ENCODE results near the gene NISCH. TPM values are rescaled to one million over a fixed set of nuclear protein-coding genes. Genes with fewer than 3 reads are reported as not detected.

NISCH gene
- total RNA-seq, 1 experiment from 2014 or later: 85.0 TPM

DNA sequence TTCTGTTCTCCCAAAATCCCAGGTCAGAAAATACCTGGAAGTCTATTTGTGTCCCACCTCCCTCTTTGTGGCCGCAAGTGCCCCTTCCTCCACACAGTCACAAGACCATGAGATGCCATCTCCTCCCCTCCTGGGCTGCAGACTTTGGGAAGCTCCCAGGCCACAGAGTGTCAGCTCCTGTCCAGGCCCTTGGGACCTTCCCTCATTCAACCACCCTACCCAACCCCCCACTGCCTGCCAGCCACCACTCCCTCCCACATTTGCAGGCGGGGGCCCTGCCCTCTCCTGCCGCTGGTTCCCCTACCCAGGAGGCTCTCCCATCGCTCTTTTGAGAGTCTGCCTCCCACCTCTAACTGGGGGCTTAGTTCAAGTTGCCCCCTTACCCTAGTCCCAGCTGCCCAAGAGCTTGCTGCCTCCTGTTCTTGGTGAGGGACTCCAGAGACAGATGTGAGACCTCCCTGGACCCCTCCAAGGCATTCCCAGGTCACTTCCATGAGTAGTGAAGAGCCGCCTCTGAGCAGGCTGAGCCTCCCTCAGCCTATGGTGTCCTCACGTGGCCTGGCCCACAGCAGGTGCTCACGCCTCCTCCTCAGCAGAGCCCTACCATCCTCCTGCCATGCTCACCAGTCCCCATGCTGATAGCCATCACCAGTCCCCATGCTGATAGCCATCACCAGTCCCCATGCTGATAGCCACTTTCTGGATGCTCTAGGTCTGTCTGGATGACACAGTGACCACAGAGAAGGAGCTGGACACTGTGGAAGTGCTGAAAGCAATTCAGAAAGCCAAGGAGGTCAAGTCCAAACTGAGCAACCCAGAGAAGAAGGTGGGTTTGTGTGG lies 23.9 kb downstream of the NISCH start:
- Mint-ChIP-seq H3K36me3 (peaks cover 63% of the 10 kb centered on the region), H3K9me3 (no peaks in the 10 kb centered on the region), H3K4me1 (no peaks in the 10 kb centered on the region), H3K27me3 (ENCODE audit: low read depth) (no peaks in the 10 kb centered on the region), H3K4me3 (no peak overlapping the region), H3K27ac (no peak overlapping the region)
- no peak for TF ChIP-seq ZNF219 (CRISPR knock-in tag; IDR thresholded peaks at IDR 0.05; ENCODE audit: borderline replicate concordance)
- no peak for TF ChIP-seq TP53 (CRISPR knock-in tag; IDR thresholded peaks at IDR 0.05)
- TF ChIP-seq TEAD1 (CRISPR knock-in tag; IDR thresholded peaks at IDR 0.05): no peak
- TF ChIP-seq, protein P1, sequence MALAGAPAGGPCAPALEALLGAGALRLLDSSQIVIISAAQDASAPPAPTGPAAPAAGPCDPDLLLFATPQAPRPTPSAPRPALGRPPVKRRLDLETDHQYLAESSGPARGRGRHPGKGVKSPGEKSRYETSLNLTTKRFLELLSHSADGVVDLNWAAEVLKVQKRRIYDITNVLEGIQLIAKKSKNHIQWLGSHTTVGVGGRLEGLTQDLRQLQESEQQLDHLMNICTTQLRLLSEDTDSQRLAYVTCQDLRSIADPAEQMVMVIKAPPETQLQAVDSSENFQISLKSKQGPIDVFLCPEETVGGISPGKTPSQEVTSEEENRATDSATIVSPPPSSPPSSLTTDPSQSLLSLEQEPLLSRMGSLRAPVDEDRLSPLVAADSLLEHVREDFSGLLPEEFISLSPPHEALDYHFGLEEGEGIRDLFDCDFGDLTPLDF (CRISPR knock-in tag; IDR thresholded peaks at IDR 0.05): no peak
- TF ChIP-seq MAX (CRISPR knock-in tag; IDR thresholded peaks at IDR 0.05): no peak
- TF ChIP-seq, protein P2, sequence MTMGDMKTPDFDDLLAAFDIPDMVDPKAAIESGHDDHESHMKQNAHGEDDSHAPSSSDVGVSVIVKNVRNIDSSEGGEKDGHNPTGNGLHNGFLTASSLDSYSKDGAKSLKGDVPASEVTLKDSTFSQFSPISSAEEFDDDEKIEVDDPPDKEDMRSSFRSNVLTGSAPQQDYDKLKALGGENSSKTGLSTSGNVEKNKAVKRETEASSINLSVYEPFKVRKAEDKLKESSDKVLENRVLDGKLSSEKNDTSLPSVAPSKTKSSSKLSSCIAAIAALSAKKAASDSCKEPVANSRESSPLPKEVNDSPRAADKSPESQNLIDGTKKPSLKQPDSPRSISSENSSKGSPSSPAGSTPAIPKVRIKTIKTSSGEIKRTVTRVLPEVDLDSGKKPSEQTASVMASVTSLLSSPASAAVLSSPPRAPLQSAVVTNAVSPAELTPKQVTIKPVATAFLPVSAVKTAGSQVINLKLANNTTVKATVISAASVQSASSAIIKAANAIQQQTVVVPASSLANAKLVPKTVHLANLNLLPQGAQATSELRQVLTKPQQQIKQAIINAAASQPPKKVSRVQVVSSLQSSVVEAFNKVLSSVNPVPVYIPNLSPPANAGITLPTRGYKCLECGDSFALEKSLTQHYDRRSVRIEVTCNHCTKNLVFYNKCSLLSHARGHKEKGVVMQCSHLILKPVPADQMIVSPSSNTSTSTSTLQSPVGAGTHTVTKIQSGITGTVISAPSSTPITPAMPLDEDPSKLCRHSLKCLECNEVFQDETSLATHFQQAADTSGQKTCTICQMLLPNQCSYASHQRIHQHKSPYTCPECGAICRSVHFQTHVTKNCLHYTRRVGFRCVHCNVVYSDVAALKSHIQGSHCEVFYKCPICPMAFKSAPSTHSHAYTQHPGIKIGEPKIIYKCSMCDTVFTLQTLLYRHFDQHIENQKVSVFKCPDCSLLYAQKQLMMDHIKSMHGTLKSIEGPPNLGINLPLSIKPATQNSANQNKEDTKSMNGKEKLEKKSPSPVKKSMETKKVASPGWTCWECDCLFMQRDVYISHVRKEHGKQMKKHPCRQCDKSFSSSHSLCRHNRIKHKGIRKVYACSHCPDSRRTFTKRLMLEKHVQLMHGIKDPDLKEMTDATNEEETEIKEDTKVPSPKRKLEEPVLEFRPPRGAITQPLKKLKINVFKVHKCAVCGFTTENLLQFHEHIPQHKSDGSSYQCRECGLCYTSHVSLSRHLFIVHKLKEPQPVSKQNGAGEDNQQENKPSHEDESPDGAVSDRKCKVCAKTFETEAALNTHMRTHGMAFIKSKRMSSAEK (CRISPR knock-in tag; IDR thresholded peaks at IDR 0.05; ENCODE audit: borderline replicate concordance): no peak
- no peak for TF ChIP-seq IRF2 (CRISPR knock-in tag; IDR thresholded peaks at IDR 0.05; ENCODE audit: borderline replicate concordance, low read depth)
- TF ChIP-seq ZSCAN18 (CRISPR knock-in tag; IDR thresholded peaks at IDR 0.05): no peak
- TF ChIP-seq, protein P3, sequence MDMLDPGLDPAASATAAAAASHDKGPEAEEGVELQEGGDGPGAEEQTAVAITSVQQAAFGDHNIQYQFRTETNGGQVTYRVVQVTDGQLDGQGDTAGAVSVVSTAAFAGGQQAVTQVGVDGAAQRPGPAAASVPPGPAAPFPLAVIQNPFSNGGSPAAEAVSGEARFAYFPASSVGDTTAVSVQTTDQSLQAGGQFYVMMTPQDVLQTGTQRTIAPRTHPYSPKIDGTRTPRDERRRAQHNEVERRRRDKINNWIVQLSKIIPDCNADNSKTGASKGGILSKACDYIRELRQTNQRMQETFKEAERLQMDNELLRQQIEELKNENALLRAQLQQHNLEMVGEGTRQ (CRISPR knock-in tag; IDR thresholded peaks at IDR 0.05): no peak
- ChIA-PET POLR2A (no interaction called here), CTCF (interaction anchor here (1.2 kb wide), 1 partner anchor 8 kb away, joined by 4 read pairs; no protein-coding TSS in a partner anchor)
- DNase-seq (ENCODE audit: low spot score) (no peak), ATAC-seq (no peak)

DNA sequence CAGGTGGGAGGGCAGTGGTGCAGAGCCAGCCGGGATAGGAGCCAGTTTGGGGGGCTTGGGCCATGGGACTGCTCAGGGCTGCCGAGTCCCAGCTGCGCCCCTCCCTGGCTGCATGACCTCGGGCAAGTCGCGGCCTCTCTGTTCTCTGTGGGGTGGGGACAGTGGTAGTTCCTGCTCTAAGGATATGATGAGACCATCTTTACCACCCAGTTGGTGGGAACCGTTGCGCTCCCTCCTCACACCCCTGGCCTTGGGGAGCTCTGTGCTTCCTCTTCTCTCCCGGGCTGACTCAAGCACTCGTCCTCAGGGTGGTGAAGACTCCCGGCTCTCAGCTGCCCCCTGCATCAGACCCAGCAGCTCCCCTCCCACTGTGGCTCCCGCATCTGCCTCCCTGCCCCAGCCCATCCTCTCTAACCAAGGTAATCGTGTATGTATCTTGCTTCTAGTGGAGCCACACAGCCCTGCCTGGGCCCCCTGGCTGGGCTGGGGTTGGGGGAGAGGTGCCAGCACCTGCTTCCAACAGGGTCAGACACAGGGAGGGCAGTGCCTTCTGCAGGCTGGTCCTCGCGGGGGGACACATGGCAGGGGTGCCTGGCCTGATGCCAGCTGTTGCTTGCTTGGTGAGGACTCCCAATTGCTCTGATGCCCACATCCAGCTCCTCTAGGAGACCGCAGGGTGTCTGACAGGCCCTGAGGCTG lies 24.6 kb downstream of the NISCH start:
- H3K9me3 Mint-ChIP-seq: no peaks in the 10 kb centered on the region
- ChIA-PET CTCF (interaction anchor here (1.2 kb wide), 1 partner anchor 9 kb away, joined by 4 read pairs; no protein-coding TSS in a partner anchor), POLR2A (no interaction called here)
- DNase-seq (ENCODE audit: low spot score): no peak
- no peaks in the 10 kb centered on the region for H3K4me1 Mint-ChIP-seq
- H3K27me3 Mint-ChIP-seq (ENCODE audit: low read depth): no peaks in the 10 kb centered on the region
- H3K36me3 Mint-ChIP-seq: peaks cover 60% of the 10 kb centered on the region
- no peak overlapping the region for H3K27ac Mint-ChIP-seq
- H3K4me3 Mint-ChIP-seq: no peak overlapping the region
- ATAC-seq: no peak
- TF ChIP-seq ZBTB43 (CRISPR knock-in tag; IDR thresholded peaks at IDR 0.05) (no peak), ATF3 (CRISPR knock-in tag; conservative IDR thresholded peaks at IDR 0.05) (no peak), OVOL2 (CRISPR knock-in tag; IDR thresholded peaks at IDR 0.05; ENCODE audit: borderline replicate concordance) (no peak), CBFB (CRISPR knock-in tag; IDR thresholded peaks at IDR 0.05; ENCODE audit: low read depth) (no peak)
- TF ChIP-seq, protein P4, sequence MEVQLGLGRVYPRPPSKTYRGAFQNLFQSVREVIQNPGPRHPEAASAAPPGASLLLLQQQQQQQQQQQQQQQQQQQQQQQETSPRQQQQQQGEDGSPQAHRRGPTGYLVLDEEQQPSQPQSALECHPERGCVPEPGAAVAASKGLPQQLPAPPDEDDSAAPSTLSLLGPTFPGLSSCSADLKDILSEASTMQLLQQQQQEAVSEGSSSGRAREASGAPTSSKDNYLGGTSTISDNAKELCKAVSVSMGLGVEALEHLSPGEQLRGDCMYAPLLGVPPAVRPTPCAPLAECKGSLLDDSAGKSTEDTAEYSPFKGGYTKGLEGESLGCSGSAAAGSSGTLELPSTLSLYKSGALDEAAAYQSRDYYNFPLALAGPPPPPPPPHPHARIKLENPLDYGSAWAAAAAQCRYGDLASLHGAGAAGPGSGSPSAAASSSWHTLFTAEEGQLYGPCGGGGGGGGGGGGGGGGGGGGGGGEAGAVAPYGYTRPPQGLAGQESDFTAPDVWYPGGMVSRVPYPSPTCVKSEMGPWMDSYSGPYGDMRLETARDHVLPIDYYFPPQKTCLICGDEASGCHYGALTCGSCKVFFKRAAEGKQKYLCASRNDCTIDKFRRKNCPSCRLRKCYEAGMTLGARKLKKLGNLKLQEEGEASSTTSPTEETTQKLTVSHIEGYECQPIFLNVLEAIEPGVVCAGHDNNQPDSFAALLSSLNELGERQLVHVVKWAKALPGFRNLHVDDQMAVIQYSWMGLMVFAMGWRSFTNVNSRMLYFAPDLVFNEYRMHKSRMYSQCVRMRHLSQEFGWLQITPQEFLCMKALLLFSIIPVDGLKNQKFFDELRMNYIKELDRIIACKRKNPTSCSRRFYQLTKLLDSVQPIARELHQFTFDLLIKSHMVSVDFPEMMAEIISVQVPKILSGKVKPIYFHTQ (CRISPR knock-in tag; IDR thresholded peaks at IDR 0.05): no peak
- TF ChIP-seq, protein P5, sequence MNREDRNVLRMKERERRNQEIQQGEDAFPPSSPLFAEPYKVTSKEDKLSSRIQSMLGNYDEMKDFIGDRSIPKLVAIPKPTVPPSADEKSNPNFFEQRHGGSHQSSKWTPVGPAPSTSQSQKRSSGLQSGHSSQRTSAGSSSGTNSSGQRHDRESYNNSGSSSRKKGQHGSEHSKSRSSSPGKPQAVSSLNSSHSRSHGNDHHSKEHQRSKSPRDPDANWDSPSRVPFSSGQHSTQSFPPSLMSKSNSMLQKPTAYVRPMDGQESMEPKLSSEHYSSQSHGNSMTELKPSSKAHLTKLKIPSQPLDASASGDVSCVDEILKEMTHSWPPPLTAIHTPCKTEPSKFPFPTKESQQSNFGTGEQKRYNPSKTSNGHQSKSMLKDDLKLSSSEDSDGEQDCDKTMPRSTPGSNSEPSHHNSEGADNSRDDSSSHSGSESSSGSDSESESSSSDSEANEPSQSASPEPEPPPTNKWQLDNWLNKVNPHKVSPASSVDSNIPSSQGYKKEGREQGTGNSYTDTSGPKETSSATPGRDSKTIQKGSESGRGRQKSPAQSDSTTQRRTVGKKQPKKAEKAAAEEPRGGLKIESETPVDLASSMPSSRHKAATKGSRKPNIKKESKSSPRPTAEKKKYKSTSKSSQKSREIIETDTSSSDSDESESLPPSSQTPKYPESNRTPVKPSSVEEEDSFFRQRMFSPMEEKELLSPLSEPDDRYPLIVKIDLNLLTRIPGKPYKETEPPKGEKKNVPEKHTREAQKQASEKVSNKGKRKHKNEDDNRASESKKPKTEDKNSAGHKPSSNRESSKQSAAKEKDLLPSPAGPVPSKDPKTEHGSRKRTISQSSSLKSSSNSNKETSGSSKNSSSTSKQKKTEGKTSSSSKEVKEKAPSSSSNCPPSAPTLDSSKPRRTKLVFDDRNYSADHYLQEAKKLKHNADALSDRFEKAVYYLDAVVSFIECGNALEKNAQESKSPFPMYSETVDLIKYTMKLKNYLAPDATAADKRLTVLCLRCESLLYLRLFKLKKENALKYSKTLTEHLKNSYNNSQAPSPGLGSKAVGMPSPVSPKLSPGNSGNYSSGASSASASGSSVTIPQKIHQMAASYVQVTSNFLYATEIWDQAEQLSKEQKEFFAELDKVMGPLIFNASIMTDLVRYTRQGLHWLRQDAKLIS (CRISPR knock-in tag; IDR thresholded peaks at IDR 0.05; ENCODE audit: borderline replicate concordance): no peak
